Measurements from ENCODE around the gene GPR21. TPM values are rescaled to one million over a fixed set of nuclear protein-coding genes. Genes with fewer than 3 reads are reported as not detected.

GPR21 gene
- total RNA-seq, 1 experiment from 2014 or later: 1.1 TPM

DNA sequence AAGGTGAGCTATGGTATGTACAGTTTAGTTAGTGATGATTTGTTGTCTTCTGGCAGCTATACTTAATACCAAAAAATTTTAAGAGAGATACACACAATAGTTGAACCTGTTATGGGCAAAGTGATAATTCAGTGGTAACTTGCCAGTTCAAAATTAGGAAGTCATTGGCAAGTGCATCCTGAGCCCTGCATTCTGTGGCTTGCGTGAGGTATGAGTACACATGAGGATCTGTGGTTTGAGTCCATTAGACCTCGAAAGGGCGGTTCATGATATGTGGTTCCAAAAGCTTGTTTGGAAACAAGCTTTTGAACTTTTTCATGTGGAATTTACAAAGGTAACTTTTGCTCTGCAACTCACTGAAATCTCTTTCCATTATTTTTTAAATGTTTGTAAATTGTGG is 47.0 kb downstream of the GPR21 start:
- Histone ChIP-seq H3K36me3 (ENCODE audit: control insufficient read depth in 1 of 2, insufficient read depth in 2 of 2, low read length in 2 of 2) (peaks cover 10 to 14% of the 10 kb centered on the region in 2 experiments; a peak in 3 of 4 replicates), H3K27me3 (ENCODE audit: insufficient read depth, low read length) (no peaks in the 10 kb centered on the region), H3K4me3 (replicated peaks in 1 of 2; ENCODE audit: low read depth in 1 of 2, low read length in 2 of 2) (no peak overlapping the region), H3K4me1 (ENCODE audit: control insufficient read depth in 1 of 2, insufficient read depth in 2 of 2, low read length in 2 of 2) (no peaks in the 10 kb centered on the region), H2AFZ (ENCODE audit: low read depth, low read length, poor library complexity, severe bottlenecking) (no peak overlapping the region), H3K9ac (ENCODE audit: low read length) (no peak overlapping the region), H3K4me2 (ENCODE audit: low read length) (no peak overlapping the region), H3K79me2 (ENCODE audit: insufficient read depth, low read length) (no peaks in the 10 kb centered on the region), H3K27ac (ENCODE audit: low read depth, low read length) (no peak overlapping the region), H3K9me3 (ENCODE audit: control insufficient read depth in 1 of 2, insufficient read depth in 1 of 2, low read depth in 1 of 2, low read length in 2 of 2) (no peaks in the 10 kb centered on the region), H4K20me1 (ENCODE audit: insufficient read depth) (no peaks in the 10 kb centered on the region), H3K9me2 (ENCODE audit: insufficient read depth) (no peaks in the 10 kb centered on the region)
- intact Hi-C loops (cut with micrococcal nuclease): loop anchor here (5.0 kb wide), 1 partner anchor 307 kb away; no protein-coding TSS in a partner anchor
- POLR2A ChIA-PET: no interaction called here
- DNase-seq (ENCODE audit: low read depth, low spot score) (no peak), ATAC-seq (no peak)
- BruUV-seq (replicated peaks): no TSS peak
- TF ChIP-seq, protein P1, sequence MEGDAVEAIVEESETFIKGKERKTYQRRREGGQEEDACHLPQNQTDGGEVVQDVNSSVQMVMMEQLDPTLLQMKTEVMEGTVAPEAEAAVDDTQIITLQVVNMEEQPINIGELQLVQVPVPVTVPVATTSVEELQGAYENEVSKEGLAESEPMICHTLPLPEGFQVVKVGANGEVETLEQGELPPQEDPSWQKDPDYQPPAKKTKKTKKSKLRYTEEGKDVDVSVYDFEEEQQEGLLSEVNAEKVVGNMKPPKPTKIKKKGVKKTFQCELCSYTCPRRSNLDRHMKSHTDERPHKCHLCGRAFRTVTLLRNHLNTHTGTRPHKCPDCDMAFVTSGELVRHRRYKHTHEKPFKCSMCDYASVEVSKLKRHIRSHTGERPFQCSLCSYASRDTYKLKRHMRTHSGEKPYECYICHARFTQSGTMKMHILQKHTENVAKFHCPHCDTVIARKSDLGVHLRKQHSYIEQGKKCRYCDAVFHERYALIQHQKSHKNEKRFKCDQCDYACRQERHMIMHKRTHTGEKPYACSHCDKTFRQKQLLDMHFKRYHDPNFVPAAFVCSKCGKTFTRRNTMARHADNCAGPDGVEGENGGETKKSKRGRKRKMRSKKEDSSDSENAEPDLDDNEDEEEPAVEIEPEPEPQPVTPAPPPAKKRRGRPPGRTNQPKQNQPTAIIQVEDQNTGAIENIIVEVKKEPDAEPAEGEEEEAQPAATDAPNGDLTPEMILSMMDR (IDR thresholded peaks at IDR 0.05 in 2 of 3, conservative IDR thresholded peaks at IDR 0.05 in 1 of 3; ENCODE audit: borderline replicate concordance in 1 of 3, insufficient read depth in 1 of 3, low read depth in 2 of 3, low read length in 2 of 3): no peak
- no peak for TF ChIP-seq YY1 (IDR thresholded peaks at IDR 0.05; ENCODE audit: extremely low read depth, insufficient replicate concordance, low read depth, low read length)
- TF ChIP-seq, protein P2, sequence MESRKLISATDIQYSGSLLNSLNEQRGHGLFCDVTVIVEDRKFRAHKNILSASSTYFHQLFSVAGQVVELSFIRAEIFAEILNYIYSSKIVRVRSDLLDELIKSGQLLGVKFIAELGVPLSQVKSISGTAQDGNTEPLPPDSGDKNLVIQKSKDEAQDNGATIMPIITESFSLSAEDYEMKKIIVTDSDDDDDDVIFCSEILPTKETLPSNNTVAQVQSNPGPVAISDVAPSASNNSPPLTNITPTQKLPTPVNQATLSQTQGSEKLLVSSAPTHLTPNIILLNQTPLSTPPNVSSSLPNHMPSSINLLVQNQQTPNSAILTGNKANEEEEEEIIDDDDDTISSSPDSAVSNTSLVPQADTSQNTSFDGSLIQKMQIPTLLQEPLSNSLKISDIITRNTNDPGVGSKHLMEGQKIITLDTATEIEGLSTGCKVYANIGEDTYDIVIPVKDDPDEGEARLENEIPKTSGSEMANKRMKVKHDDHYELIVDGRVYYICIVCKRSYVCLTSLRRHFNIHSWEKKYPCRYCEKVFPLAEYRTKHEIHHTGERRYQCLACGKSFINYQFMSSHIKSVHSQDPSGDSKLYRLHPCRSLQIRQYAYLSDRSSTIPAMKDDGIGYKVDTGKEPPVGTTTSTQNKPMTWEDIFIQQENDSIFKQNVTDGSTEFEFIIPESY (IDR thresholded peaks at IDR 0.05; ENCODE audit: extremely low read depth, insufficient replicate concordance, low read length): no peak
- no peak for TF ChIP-seq POLR2AphosphoS5 (IDR thresholded peaks at IDR 0.05; ENCODE audit: low read depth, low read length)
- TF ChIP-seq JUND (IDR thresholded peaks at IDR 0.05): no peak
- TF ChIP-seq TCF7L2 (IDR thresholded peaks at IDR 0.05; ENCODE audit: borderline replicate concordance, extremely low read depth, insufficient read depth, insufficient read length): no peak
- TF ChIP-seq FOSL1 (IDR thresholded peaks at IDR 0.05; ENCODE audit: low read depth): no peak
- TF ChIP-seq RAD21 (IDR thresholded peaks at IDR 0.05; ENCODE audit: low read depth): no peak
- TF ChIP-seq CEBPB (IDR thresholded peaks at IDR 0.05; ENCODE audit: low read depth): no peak
- TF ChIP-seq ZFX (IDR thresholded peaks at IDR 0.05): no peak
- TF ChIP-seq, protein P3, sequence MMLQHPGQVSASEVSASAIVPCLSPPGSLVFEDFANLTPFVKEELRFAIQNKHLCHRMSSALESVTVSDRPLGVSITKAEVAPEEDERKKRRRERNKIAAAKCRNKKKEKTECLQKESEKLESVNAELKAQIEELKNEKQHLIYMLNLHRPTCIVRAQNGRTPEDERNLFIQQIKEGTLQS (IDR thresholded peaks at IDR 0.05): no peak
- TF ChIP-seq, protein P4, sequence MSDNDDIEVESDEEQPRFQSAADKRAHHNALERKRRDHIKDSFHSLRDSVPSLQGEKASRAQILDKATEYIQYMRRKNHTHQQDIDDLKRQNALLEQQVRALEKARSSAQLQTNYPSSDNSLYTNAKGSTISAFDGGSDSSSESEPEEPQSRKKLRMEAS (IDR thresholded peaks at IDR 0.05): no peak
- no peak for TF ChIP-seq EZH2 (IDR thresholded peaks at IDR 0.05)
- no peak for TF ChIP-seq SP1 (IDR thresholded peaks at IDR 0.05; ENCODE audit: low read depth)
- TF ChIP-seq CBX3 (IDR thresholded peaks at IDR 0.05; ENCODE audit: low read depth): no peak
- no peak for TF ChIP-seq SIN3A (IDR thresholded peaks at IDR 0.05; ENCODE audit: low read depth)
- TF ChIP-seq EZH2phosphoT487 (IDR thresholded peaks at IDR 0.05; ENCODE audit: borderline replicate concordance): no peak
- no peak for TF ChIP-seq SRF (IDR thresholded peaks at IDR 0.05; ENCODE audit: low read depth)
- no peak for TF ChIP-seq REST (IDR thresholded peaks at IDR 0.05; ENCODE audit: low read depth)
- RAD21 ChIA-PET (ENCODE audit: low non-redundant PET in 1 of 2, low total read pairs in 2 of 2, uncharacterized antibody in 2 of 2, unreplicated experiment in 2 of 2): no interaction called here
- CTCF ChIA-PET: interaction anchor here (1.0 to 4.0 kb wide), 2 partner anchors 21 to 269 kb away, joined by 3 to 37 read pairs; no protein-coding TSS in a partner anchor

Measured in HCT116 (cell line).